Mucosa of descending colon (tissue), 3 donors: ENCODE measurements around the gene NKPD1. TPM values are rescaled to one million over a fixed set of nuclear protein-coding genes. Genes with fewer than 3 reads are reported as not detected.
A peak's percentile ranks its signal among the peaks of the same experiment; 100 is the strongest.

Experiments used
- ATAC-seq: fragments of 200-7000 bp; cut with Tn5 transposase; one replicate; pipeline ENCODE4 v1.9.1; 2020; ENCODE audit warnings: mild to moderate bottlenecking, moderate library complexity
- DNase-seq, 3 donors: peaks; one replicate each; pipeline ENCODE4 v3.0.0-alpha.2; 2020
- H3K36me3 ChIP-seq: fragments of 200-600 bp; one replicate; pipeline ENCODE4 v1.8.0; 2021; ENCODE audit warnings: low read depth, mild to moderate bottlenecking
- H3K4me1 ChIP-seq: fragments of 200-600 bp; one replicate; pipeline ENCODE4 v1.8.0; 2021; ENCODE audit warnings: low read depth, mild to moderate bottlenecking
- H3K4me3 ChIP-seq: fragments of 200-600 bp; one replicate; pipeline ENCODE4 v1.8.0; 2021; ENCODE audit warnings: mild to moderate bottlenecking
- H3K9me3 ChIP-seq: fragments of 200-600 bp; one replicate; pipeline ENCODE4 v1.8.0; 2021; ENCODE audit warnings: mild to moderate bottlenecking
- intact Hi-C, 2 donors: fragments of 100-400 bp; cut with DNase I in 1 of 2; cut with micrococcal nuclease in 1 of 2; formaldehyde crosslinking; loops; one replicate each; pipeline versions ENCODE4 v1.11.0 to v1.11.1; 2022; cut with DNase I, micrococcal nuclease
- total RNA-seq, 3 donors: library from RNA; stranded (reverse); fragmentation: NEBNext Ultra II Directional in 2 of 3; extraction: Animal tissue kit (Norgen Biotek cat#: 25700) in 2 of 3; gene quantifications; one replicate each; pipeline versions ENCODE4 v1.2.1 to v1.2.4, GENCODE V29; 2021 to 2023
- TF ChIP-seq, protein P1 (sequence below): fragments of 200-600 bp; IDR thresholded peaks from one replicate; pipeline ENCODE4 v1.8.0; 2022; ENCODE audit warnings: antibody characterized with exemption, mild to moderate bottlenecking
- donor health status: DM: no; HTN: no; CAD: no; lungs with moderate emphysema.
- donor health status: DM: no; HTN: no; CAD: no.
- donor health status: DM: no; HTN: yes; CAD: no.

The NKPD1 gene
- total RNA-seq, 3 donors from 2014 or later = not detected

DNA sequence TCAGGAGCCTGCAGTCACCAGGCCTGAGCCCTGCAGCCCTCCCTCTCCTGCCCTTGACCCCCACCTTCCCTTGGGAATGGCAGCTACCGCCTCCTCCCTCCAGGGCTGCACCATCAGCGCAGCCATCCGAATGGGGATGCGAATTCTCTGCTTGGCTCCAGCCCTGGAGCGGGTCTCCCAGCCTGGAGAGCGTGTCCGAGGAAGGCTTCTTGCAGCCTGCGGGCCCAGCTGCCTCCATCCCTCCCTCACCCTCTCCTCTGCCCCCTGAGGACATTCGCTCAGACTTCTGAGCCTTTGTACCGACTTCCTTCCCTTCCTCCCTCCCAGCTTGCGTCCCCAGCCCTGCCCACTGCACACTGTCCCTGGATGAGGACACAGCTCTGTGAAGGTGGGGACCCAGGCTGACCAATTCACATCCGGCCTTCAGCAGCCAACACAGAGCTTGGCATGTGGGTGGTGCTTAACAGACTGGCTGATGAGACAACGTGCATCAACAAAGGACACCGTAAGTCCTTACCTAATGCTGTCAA lies 6.0 kb upstream of the NKPD1 start:
- intact Hi-C loops = no loop called here
- Histone ChIP-seq H3K4me3 (no peak overlapping the region), H3K4me1 (peaks cover 14% of the 10 kb centered on the region), H3K9me3 (no peaks in the 10 kb centered on the region), H3K36me3 (no peaks in the 10 kb centered on the region)
- TF ChIP-seq, protein P1, sequence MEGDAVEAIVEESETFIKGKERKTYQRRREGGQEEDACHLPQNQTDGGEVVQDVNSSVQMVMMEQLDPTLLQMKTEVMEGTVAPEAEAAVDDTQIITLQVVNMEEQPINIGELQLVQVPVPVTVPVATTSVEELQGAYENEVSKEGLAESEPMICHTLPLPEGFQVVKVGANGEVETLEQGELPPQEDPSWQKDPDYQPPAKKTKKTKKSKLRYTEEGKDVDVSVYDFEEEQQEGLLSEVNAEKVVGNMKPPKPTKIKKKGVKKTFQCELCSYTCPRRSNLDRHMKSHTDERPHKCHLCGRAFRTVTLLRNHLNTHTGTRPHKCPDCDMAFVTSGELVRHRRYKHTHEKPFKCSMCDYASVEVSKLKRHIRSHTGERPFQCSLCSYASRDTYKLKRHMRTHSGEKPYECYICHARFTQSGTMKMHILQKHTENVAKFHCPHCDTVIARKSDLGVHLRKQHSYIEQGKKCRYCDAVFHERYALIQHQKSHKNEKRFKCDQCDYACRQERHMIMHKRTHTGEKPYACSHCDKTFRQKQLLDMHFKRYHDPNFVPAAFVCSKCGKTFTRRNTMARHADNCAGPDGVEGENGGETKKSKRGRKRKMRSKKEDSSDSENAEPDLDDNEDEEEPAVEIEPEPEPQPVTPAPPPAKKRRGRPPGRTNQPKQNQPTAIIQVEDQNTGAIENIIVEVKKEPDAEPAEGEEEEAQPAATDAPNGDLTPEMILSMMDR = no peak
- DNase-seq (no peak), ATAC-seq (no peak)

DNA sequence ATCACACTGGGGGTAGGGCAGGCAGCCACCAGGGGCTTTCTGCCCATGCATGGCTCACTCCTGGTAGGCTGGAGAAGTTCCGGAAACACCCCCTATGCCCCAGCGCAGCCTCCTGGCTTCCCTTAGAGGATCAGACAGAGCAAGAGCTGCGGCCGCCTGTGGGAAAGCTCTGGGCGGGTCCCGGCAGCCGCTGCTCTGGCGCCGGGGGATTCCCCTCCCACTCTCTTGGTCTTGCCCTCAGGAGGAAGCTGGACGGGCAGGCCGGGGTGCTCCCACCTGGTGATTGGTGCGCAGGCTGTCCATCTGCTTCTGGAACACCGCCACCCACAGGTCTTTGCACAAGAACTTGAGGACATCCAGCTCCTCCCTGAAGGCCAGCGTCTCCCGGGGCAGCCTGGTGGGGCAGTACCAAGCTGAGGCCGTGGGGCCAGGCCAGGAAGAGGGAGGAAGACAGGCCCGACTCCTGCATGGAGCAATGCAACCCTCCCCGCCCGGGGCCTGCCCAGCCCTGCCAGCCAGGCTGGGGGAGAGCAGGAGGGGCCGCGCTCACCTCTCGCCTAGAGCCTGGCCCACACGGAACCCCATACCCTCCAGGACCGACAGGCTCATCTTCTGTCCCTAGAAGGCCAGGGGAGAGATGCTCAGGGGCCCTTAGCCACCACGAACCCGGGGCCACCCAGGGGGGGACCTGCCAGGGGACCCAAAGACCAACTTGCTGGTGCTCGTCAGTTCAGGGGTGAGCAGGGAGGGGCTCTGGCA lies 4.0 kb upstream of the NKPD1 start:
- Histone ChIP-seq H3K4me1 (peaks cover 9% of the 10 kb centered on the region), H3K36me3 (no peaks in the 10 kb centered on the region), H3K4me3 (no peak overlapping the region), H3K9me3 (no peaks in the 10 kb centered on the region)
- ATAC-seq (peak; percentile 85), DNase-seq (peak; percentile 69 to 88 (median 75))
- intact Hi-C loops = no loop called here
- TF ChIP-seq, protein P1 = no peak

DNA sequence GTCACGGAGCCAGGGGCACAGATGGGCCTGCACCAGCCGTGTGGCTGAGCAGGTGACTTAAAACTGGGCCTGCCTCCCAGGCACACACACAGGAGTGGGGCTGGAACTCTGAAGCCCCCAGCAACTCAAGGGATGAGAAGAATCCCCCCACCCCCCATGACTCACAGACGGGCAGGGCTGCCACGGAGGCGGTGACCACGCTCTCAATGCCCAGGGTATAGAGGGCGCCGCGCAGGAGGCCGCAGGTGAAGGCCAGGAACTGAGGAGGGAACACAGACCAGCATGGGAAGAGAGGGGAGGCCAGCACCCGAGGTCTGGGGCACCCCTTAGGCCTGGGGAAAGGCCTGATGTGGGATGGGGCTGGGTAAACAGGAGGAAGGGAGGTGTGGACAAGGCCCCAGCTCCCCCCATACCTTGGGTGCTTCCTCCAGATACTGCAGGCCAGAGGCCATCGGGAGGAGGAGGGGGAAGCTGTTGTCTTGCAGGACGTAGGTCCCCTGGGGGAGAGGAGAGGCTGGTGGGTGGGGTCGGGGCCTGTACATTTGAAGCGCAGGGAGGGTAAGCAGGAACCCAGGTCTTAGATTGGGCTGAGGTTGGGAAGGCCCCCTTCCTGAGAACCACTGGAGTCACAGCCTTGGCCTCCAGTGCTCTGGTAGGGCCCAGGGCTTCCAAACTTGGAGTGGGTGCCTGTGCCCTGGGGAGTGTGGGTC lies 3.1 kb upstream of the NKPD1 start:
- TF ChIP-seq, protein P1 = no peak
- ATAC-seq = no peak
- intact Hi-C loops = no loop called here

DNA sequence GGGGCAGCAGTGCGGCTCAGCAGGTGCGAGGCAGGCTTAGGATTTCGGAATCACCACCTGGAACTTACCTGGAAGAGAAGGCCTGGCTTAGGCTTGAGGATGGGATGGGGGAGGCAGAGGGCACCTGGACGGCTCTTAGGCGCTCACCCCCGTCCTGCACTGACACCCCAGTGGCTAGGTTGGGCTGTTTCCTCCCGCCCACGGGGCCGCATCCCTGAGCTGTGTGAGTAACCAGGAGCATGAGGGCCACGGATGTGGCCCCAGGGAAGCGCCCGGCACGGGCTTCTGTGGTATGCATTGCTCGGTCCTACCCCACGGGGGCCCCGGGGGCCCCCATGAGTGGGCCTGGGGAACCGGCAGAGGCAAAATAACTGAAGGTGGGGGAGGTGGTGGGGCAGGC lies 2.4 kb upstream of the NKPD1 start:
- DNase-seq (peak in 1 of 3 donors; percentile 43), ATAC-seq (no peak)
- no peaks in the 10 kb centered on the region for H3K36me3 ChIP-seq
- TF ChIP-seq, protein P1 = no peak
- intact Hi-C loops = no loop called here
- H3K4me1 ChIP-seq = peaks cover 9% of the 10 kb centered on the region
- no peak overlapping the region for H3K4me3 ChIP-seq
- H3K9me3 ChIP-seq = no peaks in the 10 kb centered on the region

More for the DNA sequence above, 3.1 kb upstream of the NKPD1 start:
- H3K4me1 ChIP-seq = peaks cover 9% of the 10 kb centered on the region
- H3K4me3 ChIP-seq = no peak overlapping the region
- H3K9me3 ChIP-seq = no peaks in the 10 kb centered on the region
- peak in 1 of 3 donors; percentile 43 for DNase-seq
- H3K36me3 ChIP-seq = no peaks in the 10 kb centered on the region

DNA sequence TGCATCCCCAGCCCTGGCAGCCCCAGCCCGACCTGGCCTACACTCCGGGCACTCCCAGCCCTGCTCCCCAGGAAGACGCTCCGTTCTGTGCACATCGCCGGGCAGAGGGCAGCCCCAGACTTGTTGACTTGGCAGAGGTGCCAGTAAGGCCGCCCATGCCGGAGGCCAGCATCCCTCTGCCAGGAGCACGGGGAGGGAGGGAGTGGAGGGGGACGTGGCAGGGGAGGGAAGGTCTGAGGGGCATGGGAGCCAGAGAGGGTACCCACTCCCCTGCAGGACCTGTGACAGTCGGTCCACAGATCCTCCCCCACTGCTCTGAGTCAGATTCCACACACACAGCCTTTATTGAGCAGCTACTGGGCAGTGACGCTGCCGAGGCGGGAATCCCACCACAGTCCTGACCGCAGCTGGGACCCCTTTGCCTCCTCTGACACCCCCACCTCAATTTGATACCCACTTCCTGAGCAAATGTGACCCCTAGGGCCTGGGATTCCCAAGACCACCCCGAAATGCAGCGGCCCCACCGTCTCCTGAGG lies 1.9 kb upstream of the NKPD1 start:
- H3K9me3 ChIP-seq = no peaks in the 10 kb centered on the region
- DNase-seq = no peak
- H3K36me3 ChIP-seq = no peaks in the 10 kb centered on the region
- no peak for ATAC-seq
- intact Hi-C loops = no loop called here
- TF ChIP-seq, protein P1 = no peak
- H3K4me3 ChIP-seq = no peak overlapping the region
- H3K4me1 ChIP-seq = peaks cover 9% of the 10 kb centered on the region
